ENCODE data around the gene AFF4. TPM values are rescaled to one million over a fixed set of nuclear protein-coding genes. Genes with fewer than 3 reads are reported as not detected.

The AFF4 gene
- total and polyA plus RNA-seq, 2 experiments from 2014 or later, result 31.3 to 46.3 TPM

DNA sequence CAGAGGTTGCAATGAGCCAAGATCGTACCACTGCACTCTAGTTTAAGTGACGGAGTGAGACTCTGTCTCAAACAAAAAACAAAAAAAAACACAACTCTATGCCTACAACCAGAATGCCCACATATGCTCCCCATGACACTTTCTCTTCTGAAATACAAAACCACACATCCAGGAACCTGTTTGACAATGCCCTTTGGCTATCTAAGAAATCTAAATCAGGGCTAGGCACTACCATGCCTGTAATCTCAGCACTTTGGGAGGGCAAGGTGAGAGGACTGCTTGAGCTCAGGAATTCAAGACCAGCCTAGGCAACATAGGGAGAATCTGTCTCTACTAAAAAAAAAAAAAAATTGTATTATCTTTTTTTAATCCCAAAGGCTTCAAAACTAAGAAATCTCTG is 10.6 kb downstream of the AFF4 start:
- TF ChIP-seq ETS1 (IDR thresholded peaks at IDR 0.05) (no peak), CTCF (conservative IDR thresholded peaks at IDR 0.05; ENCODE audit: low read depth in 2 of 2) (no peak), STAT1 (IDR thresholded peaks at IDR 0.05; ENCODE audit: unreplicated experiment) (no peak), JUNB (IDR thresholded peaks at IDR 0.05; ENCODE audit: unreplicated experiment) (no peak), POLR2AphosphoS5 (IDR thresholded peaks at IDR 0.05; ENCODE audit: low read depth) (no peak), REST (IDR thresholded peaks at IDR 0.05; ENCODE audit: unreplicated experiment) (no peak), NANOG (IDR thresholded peaks at IDR 0.05; ENCODE audit: borderline replicate concordance) (no peak), EZH2phosphoT487 (IDR thresholded peaks at IDR 0.05; ENCODE audit: unreplicated experiment) (no peak), ZNF114 (CRISPR knock-in tag; IDR thresholded peaks at IDR 0.05) (no peak), ZNF331 (CRISPR knock-in tag; IDR thresholded peaks at IDR 0.05; ENCODE audit: low read depth) (no peak)
- Histone ChIP-seq H3K36me3 (ENCODE audit: insufficient read depth) (no peaks in the 10 kb centered on the region; the same call in 1 of the 2 replicates), H3K9me2 (ENCODE audit: insufficient read depth) (no peaks in the 10 kb centered on the region), H3K4me2 (no peak overlapping the region), H4K20me1 (replicated peaks; ENCODE audit: insufficient read depth) (peaks cover 40% of the 10 kb centered on the region), H3K27ac (ENCODE audit: low read depth) (0 out of 2 replicates have a peak overlapping the region, but pooled peaks have one; percentile 55), H3K79me2 (replicated peaks; ENCODE audit: insufficient read depth) (peaks cover 100% of the 10 kb centered on the region), H2AFZ (no peak overlapping the region), H3K4me1 (ENCODE audit: insufficient read depth) (peaks cover 3% of the 10 kb centered on the region; the same call in 1 of the 2 replicates), H3F3A (replicated peaks; ENCODE audit: low read depth) (no peaks in the 10 kb centered on the region), H3K27me3 (ENCODE audit: insufficient read depth) (no peaks in the 10 kb centered on the region), H3K4me3 (no peak overlapping the region)
- Mint-ChIP-seq H3K27me3 (ENCODE audit: insufficient read depth, low read depth, poor library complexity) (peaks cover 4% of the 10 kb centered on the region), H3K36me3 (ENCODE audit: low read depth) (peaks cover 15% of the 10 kb centered on the region), H3K4me1 (peaks cover 14% of the 10 kb centered on the region), H3K27ac (no peak overlapping the region), H3K9me3 (no peaks in the 10 kb centered on the region), H3K4me3 (no peak overlapping the region)
- DNase-seq (ENCODE audit: low spot score), result no peak
- no peak for ATAC-seq

Measured in GM23338 (cell line).